ENCODE data around the gene CYB561D2. TPM values are rescaled to one million over a fixed set of nuclear protein-coding genes. Genes with fewer than 3 reads are reported as not detected.

CYB561D2 gene
- total RNA-seq, 1 donor from 2014 or later, result 2.2 TPM

DNA sequence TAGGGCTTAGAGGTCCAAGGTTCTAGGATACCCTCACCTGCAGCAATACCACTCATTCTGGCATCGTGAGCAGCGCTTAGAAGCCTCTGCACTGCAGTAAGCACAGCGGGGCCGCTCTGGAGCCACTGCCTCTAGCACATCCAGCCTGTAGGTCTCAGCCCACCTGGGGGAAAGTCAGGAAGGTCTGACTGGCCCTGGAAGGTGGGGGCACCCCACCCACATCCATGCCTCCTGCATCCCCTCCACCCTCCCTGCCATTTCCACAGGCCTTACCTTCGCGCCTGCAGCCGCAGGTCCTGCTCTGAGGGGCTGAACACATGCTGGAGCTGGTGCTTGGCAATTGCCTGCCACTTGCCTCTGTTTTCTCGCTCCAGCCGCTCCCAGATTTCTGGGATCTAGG lies 9.1 kb upstream of the CYB561D2 start:
- H4K20me1 ChIP-seq (ENCODE audit: low read depth), result peaks cover 2% of the 10 kb centered on the region
- DNase-seq (ENCODE audit: low spot score), result no peak
- H3F3A ChIP-seq (ENCODE audit: low read depth), result peaks cover 30% of the 10 kb centered on the region
- no peak overlapping the region for H3K27ac ChIP-seq
- Mint-ChIP-seq H3K27me3 (ENCODE audit: insufficient read depth, low read depth) (peaks cover 37% of the 10 kb centered on the region), H3K27ac (no peak overlapping the region), H3K4me1 (peaks cover 22% of the 10 kb centered on the region), H3K36me3 (peaks cover 3% of the 10 kb centered on the region), H3K4me3 (no peak overlapping the region), H3K9me3 (no peaks in the 10 kb centered on the region)
- no peak overlapping the region for H3K4me2 ChIP-seq
- H3K9ac ChIP-seq, result no peak overlapping the region
- peaks cover 88% of the 10 kb centered on the region for H3K27me3 ChIP-seq
- peaks cover 5% of the 10 kb centered on the region for H3K79me2 ChIP-seq (ENCODE audit: low read depth)
- peaks cover 20% of the 10 kb centered on the region for H3K4me1 ChIP-seq
- H3K4me3 ChIP-seq, result no peak overlapping the region
- H3K36me3 ChIP-seq, result no peaks in the 10 kb centered on the region
- no peak for TF ChIP-seq EZH2phosphoT487 (IDR thresholded peaks at IDR 0.05)
- TF ChIP-seq, protein P1, sequence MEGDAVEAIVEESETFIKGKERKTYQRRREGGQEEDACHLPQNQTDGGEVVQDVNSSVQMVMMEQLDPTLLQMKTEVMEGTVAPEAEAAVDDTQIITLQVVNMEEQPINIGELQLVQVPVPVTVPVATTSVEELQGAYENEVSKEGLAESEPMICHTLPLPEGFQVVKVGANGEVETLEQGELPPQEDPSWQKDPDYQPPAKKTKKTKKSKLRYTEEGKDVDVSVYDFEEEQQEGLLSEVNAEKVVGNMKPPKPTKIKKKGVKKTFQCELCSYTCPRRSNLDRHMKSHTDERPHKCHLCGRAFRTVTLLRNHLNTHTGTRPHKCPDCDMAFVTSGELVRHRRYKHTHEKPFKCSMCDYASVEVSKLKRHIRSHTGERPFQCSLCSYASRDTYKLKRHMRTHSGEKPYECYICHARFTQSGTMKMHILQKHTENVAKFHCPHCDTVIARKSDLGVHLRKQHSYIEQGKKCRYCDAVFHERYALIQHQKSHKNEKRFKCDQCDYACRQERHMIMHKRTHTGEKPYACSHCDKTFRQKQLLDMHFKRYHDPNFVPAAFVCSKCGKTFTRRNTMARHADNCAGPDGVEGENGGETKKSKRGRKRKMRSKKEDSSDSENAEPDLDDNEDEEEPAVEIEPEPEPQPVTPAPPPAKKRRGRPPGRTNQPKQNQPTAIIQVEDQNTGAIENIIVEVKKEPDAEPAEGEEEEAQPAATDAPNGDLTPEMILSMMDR (IDR thresholded peaks at IDR 0.05), result no peak
- TF ChIP-seq EZH2 (IDR thresholded peaks at IDR 0.05), result no peak
- no peaks in the 10 kb centered on the region for H3K9me3 ChIP-seq (ENCODE audit: low read depth)
- no peak overlapping the region for H2AFZ ChIP-seq (replicated peaks)

DNA sequence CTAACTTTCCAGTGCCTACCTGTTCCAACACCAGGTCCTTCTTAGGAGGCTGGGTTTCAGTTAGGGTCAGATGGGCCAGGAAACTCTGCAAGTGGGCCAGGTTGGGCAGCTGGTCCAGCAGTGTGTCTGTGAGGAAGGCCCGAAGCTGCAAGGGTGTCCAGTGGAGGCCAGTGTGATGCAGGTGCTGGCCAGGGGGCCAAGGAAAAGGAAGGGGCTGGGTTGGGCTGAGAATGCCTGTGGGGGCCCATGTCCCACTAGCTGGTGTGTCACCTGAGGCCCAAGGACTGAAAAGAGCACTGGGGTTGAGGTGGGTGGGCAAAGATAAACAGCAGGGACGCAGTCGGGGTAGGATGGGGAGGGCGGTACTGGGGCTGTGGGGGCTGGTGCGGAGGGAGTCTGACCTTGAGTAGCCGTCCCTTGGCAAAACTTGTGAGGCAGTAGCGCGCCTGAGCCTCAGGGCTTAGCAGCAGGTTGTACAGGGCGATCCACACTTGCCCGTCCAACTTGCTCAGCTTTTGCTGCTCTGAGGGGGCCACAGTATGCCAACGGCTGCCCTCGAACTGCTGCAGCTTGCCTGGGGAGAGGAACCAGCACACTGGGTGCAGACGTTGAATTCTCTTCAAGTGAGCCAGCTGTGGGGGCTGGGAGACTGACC lies 8.5 kb upstream of the CYB561D2 start:
- Histone ChIP-seq H3K9me3 (ENCODE audit: low read depth) (no peaks in the 10 kb centered on the region), H3K4me3 (no peak overlapping the region), H3K27ac (no peak overlapping the region), H4K20me1 (ENCODE audit: low read depth) (no peaks in the 10 kb centered on the region), H3K4me2 (no peak overlapping the region), H3K9ac (no peak overlapping the region), H3K4me1 (peaks cover 20% of the 10 kb centered on the region), H3K79me2 (ENCODE audit: low read depth) (no peaks in the 10 kb centered on the region), H3K36me3 (no peaks in the 10 kb centered on the region), H3K27me3 (peaks cover 88% of the 10 kb centered on the region), H2AFZ (replicated peaks) (no peak overlapping the region), H3F3A (ENCODE audit: low read depth) (peaks cover 27% of the 10 kb centered on the region)
- Mint-ChIP-seq H3K27ac (no peak overlapping the region), H3K27me3 (ENCODE audit: insufficient read depth, low read depth) (peaks cover 37% of the 10 kb centered on the region), H3K4me1 (peaks cover 22% of the 10 kb centered on the region), H3K36me3 (peaks cover 3% of the 10 kb centered on the region), H3K9me3 (no peaks in the 10 kb centered on the region), H3K4me3 (no peak overlapping the region)
- TF ChIP-seq EZH2phosphoT487 (IDR thresholded peaks at IDR 0.05), result no peak
- no peak for TF ChIP-seq EZH2 (IDR thresholded peaks at IDR 0.05)
- TF ChIP-seq, protein P1 (IDR thresholded peaks at IDR 0.05), result no peak
- DNase-seq (ENCODE audit: low spot score), result no peak

DNA sequence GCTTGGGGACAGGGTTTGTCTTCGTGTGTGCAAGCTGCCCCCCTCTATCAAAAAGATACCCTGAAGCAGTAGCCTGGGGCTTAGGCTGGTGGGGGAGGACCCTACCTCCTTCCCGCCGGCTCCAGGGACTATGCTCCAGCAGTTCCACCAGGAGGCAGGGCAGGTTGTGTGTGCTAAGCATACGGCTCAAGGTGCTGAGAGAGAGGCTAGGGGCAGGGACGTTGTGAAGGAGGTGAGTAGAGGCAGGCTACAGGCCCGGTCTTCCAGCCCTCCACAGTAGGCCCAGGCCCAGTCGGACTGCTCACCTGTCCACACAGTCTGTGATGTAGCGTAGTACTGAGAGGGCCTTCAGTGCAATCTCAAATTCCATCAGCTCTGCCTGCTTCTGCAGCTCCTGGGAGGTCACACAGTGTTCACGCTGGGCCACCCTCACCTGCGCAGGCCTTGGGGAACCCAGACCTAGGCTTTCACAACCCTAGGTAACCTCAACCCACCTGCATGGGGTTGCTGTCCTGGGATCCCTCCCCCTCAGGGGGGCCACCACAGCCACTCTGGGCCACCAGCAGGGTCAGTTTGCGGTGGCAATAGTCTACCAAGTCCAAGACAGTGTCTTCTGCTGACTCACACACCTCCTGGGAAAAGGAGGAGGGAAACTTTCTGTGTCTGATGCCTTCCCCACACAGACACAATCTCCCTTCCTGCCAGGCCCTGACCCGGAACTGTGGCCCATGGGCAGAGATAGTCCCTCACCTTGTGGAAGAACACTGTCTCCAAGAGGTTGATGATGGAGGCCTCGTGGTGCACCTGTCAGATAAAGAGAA lies 7.6 kb upstream of the CYB561D2 start:
- peaks cover 85% of the 10 kb centered on the region for H3K27me3 ChIP-seq

More for the DNA sequence above, 7.6 kb upstream of the CYB561D2 start:
- H4K20me1 ChIP-seq (ENCODE audit: low read depth), result peaks cover 3% of the 10 kb centered on the region
- no peaks in the 10 kb centered on the region for H3K79me2 ChIP-seq (ENCODE audit: low read depth)
- no peak overlapping the region for H3K4me3 Mint-ChIP-seq
- H3K9me3 Mint-ChIP-seq, result no peaks in the 10 kb centered on the region
- peaks cover 3% of the 10 kb centered on the region for H3K36me3 Mint-ChIP-seq
- no peak overlapping the region for H2AFZ ChIP-seq (replicated peaks)
- H3K4me2 ChIP-seq, result no peak overlapping the region
- H3K4me1 ChIP-seq, result peaks cover 17% of the 10 kb centered on the region
- H3K36me3 ChIP-seq, result no peaks in the 10 kb centered on the region
- DNase-seq (ENCODE audit: low spot score), result peak; percentile 57
- no peak overlapping the region for H3K4me3 ChIP-seq
- H3K27ac Mint-ChIP-seq, result no peak overlapping the region
- no peak for TF ChIP-seq EZH2 (IDR thresholded peaks at IDR 0.05)
- TF ChIP-seq, protein P1 (IDR thresholded peaks at IDR 0.05), result peak; percentile 26
- H3F3A ChIP-seq (ENCODE audit: low read depth), result peaks cover 28% of the 10 kb centered on the region
- no peak overlapping the region for H3K9ac ChIP-seq
- H3K9me3 ChIP-seq (ENCODE audit: low read depth), result no peaks in the 10 kb centered on the region
- peaks cover 24% of the 10 kb centered on the region for H3K4me1 Mint-ChIP-seq
- no peak overlapping the region for H3K27ac ChIP-seq
- peaks cover 37% of the 10 kb centered on the region for H3K27me3 Mint-ChIP-seq (ENCODE audit: insufficient read depth, low read depth)
